ENCODE data around the gene MSANTD7.

DNA sequence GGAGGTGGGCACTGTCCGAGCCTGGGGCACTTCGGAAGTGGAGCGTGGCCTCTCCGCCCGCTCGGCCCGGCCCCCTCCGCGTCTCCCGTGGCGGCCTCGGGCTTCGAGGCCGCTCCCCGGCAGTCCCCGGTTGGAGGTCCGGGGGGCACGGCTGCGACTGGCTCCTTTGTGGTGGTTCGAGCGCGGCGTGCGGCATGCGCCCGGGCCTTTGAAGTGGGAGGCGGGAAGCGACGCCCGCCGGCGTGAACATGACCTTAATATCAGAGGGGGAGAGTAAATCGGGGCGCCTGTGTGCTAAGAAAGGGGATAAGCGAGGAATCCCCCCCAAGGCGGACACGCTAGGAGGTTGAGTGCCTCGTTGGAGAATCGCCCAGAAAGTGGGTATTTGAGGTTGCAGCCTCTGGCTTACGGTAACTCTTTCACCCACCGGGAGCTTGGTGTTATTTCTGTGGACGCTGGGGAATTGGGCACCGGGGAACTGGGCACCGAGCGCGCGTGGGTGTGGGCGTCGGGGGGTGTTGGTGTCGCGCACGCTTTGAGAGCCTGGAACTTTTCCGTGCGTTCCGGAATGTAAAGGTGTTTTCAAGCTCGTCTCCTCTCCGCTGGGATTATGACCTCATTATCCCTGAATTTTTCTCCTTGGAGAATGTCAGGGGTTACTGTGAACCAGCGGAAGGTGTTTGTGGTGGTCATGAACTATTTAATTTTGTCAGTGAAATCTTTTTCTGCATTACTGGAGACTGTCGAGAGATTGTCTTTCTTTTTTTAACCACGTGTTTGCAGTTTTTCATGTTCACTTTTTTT, 41.2 kb downstream of the MSANTD7 start:
- TF ChIP-seq, protein P1, sequence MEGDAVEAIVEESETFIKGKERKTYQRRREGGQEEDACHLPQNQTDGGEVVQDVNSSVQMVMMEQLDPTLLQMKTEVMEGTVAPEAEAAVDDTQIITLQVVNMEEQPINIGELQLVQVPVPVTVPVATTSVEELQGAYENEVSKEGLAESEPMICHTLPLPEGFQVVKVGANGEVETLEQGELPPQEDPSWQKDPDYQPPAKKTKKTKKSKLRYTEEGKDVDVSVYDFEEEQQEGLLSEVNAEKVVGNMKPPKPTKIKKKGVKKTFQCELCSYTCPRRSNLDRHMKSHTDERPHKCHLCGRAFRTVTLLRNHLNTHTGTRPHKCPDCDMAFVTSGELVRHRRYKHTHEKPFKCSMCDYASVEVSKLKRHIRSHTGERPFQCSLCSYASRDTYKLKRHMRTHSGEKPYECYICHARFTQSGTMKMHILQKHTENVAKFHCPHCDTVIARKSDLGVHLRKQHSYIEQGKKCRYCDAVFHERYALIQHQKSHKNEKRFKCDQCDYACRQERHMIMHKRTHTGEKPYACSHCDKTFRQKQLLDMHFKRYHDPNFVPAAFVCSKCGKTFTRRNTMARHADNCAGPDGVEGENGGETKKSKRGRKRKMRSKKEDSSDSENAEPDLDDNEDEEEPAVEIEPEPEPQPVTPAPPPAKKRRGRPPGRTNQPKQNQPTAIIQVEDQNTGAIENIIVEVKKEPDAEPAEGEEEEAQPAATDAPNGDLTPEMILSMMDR (IDR thresholded peaks at IDR 0.05): no peak
- TF ChIP-seq EZH2 (IDR thresholded peaks at IDR 0.05) (no peak), EZH2phosphoT487 (IDR thresholded peaks at IDR 0.05) (no peak)
